ENCODE results near the gene CAPG.

Gene CAPG

GRCh38 chr2:85433511-85434089, 23.4 kb upstream of the CAPG start:
- FAIRE-seq (no peak), DNase-seq (ENCODE audit: insufficient read length, low spot score) (no peak)
- TF ChIP-seq POU2F2 (IDR thresholded peaks at IDR 0.05; ENCODE audit: low read depth, low read length) (no peak), TAF1 (IDR thresholded peaks at IDR 0.05; ENCODE audit: low read depth, low read length) (no peak), SPI1 (IDR thresholded peaks at IDR 0.05; ENCODE audit: low read depth, low read length) (no peak)

- FAIRE-seq (no peak), DNase-seq (ENCODE audit: insufficient read length, low spot score) (no peak)
- TF ChIP-seq POLR2A (IDR thresholded peaks at IDR 0.05; ENCODE audit: low read depth, low read length) = no peak
- TF ChIP-seq PAX5 (IDR thresholded peaks at IDR 0.05; ENCODE audit: insufficient read depth, low read length, severe bottlenecking) = no peak
- TF ChIP-seq SPI1 (IDR thresholded peaks at IDR 0.05; ENCODE audit: low read depth, low read length) = no peak
- no peak for TF ChIP-seq TAF1 (IDR thresholded peaks at IDR 0.05; ENCODE audit: low read depth, low read length)
- no peak for TF ChIP-seq POU2F2 (IDR thresholded peaks at IDR 0.05; ENCODE audit: low read depth, low read length)
- TF ChIP-seq POLR2AphosphoS5 (IDR thresholded peaks at IDR 0.05; ENCODE audit: low read depth, low read length) = no peak
Measured at GRCh38 chr2:85431570-85432205, 21.5 kb upstream of the CAPG start.

DNA sequence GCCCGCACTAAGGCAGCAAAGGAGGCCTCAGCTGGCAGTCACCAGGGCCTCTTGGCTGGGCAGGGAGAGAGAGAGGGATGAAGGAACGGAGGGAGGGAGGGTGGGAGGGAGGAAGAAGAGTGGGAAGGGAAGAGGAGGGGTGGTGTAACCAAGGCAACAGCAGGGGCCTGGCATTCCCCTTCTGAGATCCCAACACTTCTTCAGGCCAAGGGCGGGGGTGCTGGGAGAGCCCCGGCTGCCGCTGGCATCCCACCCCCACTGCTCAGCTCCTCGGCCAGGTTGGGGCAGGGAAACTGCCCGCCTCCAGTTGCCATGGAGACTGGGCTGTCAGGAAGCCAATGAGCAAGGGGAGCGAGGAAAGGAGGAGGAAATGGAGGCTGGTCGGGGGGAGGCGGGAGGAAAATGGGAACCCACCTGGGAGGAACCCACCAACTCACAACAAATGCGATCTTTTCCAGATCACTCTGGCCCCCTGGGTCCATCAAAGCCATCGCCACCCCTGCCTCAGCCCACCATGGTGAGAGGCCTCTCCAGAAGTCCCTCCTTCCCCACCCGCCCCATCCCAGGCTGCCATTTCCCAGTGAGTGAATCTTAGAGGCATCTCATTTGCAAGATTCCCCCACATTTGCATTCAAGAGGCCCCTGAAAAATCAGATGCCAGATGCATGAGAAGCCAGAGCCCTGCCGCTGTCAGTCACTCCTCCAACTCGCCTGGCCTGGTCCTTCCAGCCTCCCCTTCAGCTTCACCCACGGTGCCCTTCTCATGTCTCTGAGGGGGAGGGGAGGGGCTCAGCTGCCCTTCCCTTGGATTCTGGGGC, 20.8 kb upstream of the CAPG start:
- TF ChIP-seq POLR2A (IDR thresholded peaks at IDR 0.05; ENCODE audit: low read depth, low read length) (no peak), POU2F2 (IDR thresholded peaks at IDR 0.05; ENCODE audit: low read depth, low read length) (no peak), PAX5 (IDR thresholded peaks at IDR 0.05; ENCODE audit: insufficient read depth, low read length, severe bottlenecking) (no peak), TAF1 (IDR thresholded peaks at IDR 0.05; ENCODE audit: low read depth, low read length) (no peak)
- no peak for DNase-seq (ENCODE audit: insufficient read length, low spot score)
- no peak for FAIRE-seq

GRCh38 chr2:85429924-85430289, 19.7 kb upstream of the CAPG start:
- FAIRE-seq (no peak), DNase-seq (ENCODE audit: insufficient read length, low spot score) (no peak)
- no peak for TF ChIP-seq POU2F2 (IDR thresholded peaks at IDR 0.05; ENCODE audit: low read depth, low read length)

DNA sequence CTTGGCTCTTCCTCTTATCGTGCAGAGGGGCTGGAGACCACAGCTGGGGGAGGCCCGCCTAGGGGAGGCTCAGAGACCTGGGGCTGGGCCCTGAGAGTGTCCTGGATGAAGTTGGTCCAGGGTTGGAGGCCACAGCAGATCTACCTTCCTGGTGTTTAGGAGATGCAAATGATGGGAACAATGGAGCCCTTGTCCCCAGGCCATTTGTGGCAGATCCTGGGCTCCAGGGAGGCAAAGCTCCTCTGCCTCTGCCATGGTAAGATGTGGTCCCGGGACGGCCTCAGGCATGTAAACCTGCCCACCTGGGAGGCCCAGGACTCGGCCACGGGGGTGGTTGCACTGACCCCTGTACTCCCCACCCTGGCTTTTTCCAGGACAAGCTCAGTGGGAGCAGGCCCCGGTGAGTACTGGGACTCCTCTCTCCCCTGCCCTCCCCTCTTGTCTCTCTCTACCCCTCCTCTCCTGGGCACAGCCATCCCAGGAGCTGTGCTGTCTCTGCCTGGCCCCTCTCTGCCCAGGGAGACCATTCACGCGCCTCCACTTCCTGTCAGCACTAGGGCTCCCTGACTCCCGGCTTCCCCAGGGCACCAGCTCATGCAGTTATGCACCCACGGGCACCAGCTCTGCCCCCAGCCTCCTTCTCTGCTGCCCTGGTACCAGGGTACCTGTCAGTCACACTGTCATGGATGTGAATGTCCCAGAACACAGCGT, 19.2 kb upstream of the CAPG start:
- FAIRE-seq (no peak), DNase-seq (ENCODE audit: insufficient read length, low spot score) (no peak)
- TF ChIP-seq PAX5 (IDR thresholded peaks at IDR 0.05; ENCODE audit: insufficient read depth, low read length, severe bottlenecking) (no peak), POLR2AphosphoS5 (IDR thresholded peaks at IDR 0.05; ENCODE audit: low read depth, low read length) (no peak), TAF1 (IDR thresholded peaks at IDR 0.05; ENCODE audit: low read depth, low read length) (no peak), POU2F2 (IDR thresholded peaks at IDR 0.05; ENCODE audit: low read depth, low read length) (no peak), POLR2A (IDR thresholded peaks at IDR 0.05; ENCODE audit: low read depth, low read length) (no peak), SPI1 (IDR thresholded peaks at IDR 0.05; ENCODE audit: low read depth, low read length) (no peak)

DNA sequence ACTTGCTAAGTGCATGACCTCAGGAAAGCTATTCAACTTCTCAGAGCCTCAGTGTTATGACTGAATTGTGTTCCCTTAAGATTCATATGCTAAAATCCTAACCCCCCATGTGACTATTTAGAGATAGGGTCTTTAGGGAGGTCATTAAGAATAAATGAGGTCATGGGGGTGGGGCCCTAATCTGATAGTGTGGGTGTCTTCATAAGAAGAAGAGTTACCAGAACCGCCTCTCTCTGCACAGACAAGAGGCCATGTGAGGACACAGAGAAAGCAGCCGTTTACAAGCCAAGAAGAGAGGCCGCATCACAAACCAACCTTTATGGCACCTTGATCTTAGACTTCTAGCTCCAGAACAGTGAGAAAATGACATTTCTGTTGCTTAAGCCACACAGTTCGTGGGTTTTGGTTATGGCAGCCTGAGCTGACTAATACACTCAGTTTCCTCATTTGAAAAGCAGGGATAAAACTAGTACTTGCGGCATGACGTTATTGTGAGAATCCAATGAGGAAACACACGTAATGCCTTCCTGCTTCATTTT, 18.2 kb upstream of the CAPG start:
- TF ChIP-seq POLR2A (IDR thresholded peaks at IDR 0.05; ENCODE audit: low read depth, low read length) (no peak), POU2F2 (IDR thresholded peaks at IDR 0.05; ENCODE audit: low read depth, low read length) (no peak), PAX5 (IDR thresholded peaks at IDR 0.05; ENCODE audit: insufficient read depth, low read length, severe bottlenecking) (no peak), SPI1 (IDR thresholded peaks at IDR 0.05; ENCODE audit: low read depth, low read length) (no peak), POLR2AphosphoS5 (IDR thresholded peaks at IDR 0.05; ENCODE audit: low read depth, low read length) (no peak), TAF1 (IDR thresholded peaks at IDR 0.05; ENCODE audit: low read depth, low read length) (no peak)
- DNase-seq (ENCODE audit: insufficient read length, low spot score) (no peak), FAIRE-seq (no peak)

GRCh38 chr2:85427300-85427835, 17.2 kb upstream of the CAPG start:
- FAIRE-seq = no peak
- TF ChIP-seq POU2F2 (IDR thresholded peaks at IDR 0.05; ENCODE audit: low read depth, low read length) (no peak), TAF1 (IDR thresholded peaks at IDR 0.05; ENCODE audit: low read depth, low read length) (no peak), PAX5 (IDR thresholded peaks at IDR 0.05; ENCODE audit: insufficient read depth, low read length, severe bottlenecking) (no peak), SPI1 (IDR thresholded peaks at IDR 0.05; ENCODE audit: low read depth, low read length) (no peak), POLR2AphosphoS5 (IDR thresholded peaks at IDR 0.05; ENCODE audit: low read depth, low read length) (no peak), POLR2A (IDR thresholded peaks at IDR 0.05; ENCODE audit: low read depth, low read length) (no peak)
- DNase-seq (ENCODE audit: insufficient read length, low spot score) = no peak

DNA sequence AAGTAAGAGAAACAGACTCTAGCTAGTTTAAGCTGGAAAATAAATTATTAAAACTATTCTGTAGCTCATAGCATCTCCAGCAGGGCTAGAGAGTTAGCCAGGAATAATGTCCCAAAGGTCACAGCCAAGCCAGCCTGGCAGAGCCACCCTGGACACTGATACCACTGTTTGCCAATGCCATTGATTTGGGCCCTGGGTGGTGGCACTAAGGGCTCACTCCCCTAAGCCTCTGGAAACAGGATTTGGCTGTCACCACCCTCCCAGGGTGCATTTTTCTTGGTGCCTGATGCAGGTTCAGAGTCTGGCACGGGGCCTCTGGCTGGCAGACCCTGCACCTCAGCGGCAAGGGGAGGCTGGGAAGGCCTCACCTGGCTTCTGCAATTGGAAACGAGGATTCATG, 15.4 kb upstream of the CAPG start:
- DNase-seq (ENCODE audit: insufficient read length, low spot score) (no peak), FAIRE-seq (no peak)
- no peak for TF ChIP-seq TAF1 (IDR thresholded peaks at IDR 0.05; ENCODE audit: low read depth, low read length)
- no peak for TF ChIP-seq SPI1 (IDR thresholded peaks at IDR 0.05; ENCODE audit: low read depth, low read length)
- TF ChIP-seq POLR2AphosphoS5 (IDR thresholded peaks at IDR 0.05; ENCODE audit: low read depth, low read length) = no peak
- no peak for TF ChIP-seq POU2F2 (IDR thresholded peaks at IDR 0.05; ENCODE audit: low read depth, low read length)
- TF ChIP-seq POLR2A (IDR thresholded peaks at IDR 0.05; ENCODE audit: low read depth, low read length) = no peak
- TF ChIP-seq PAX5 (IDR thresholded peaks at IDR 0.05; ENCODE audit: insufficient read depth, low read length, severe bottlenecking) = no peak

GRCh38 chr2:85423525-85423924, 13.4 kb upstream of the CAPG start:
- FAIRE-seq (no peak), DNase-seq (ENCODE audit: insufficient read length, low spot score) (no peak)
- TF ChIP-seq PAX5 (IDR thresholded peaks at IDR 0.05; ENCODE audit: insufficient read depth, low read length, severe bottlenecking) (no peak), SPI1 (IDR thresholded peaks at IDR 0.05; ENCODE audit: low read depth, low read length) (no peak), POLR2AphosphoS5 (IDR thresholded peaks at IDR 0.05; ENCODE audit: low read depth, low read length) (no peak), TAF1 (IDR thresholded peaks at IDR 0.05; ENCODE audit: low read depth, low read length) (no peak), POLR2A (IDR thresholded peaks at IDR 0.05; ENCODE audit: low read depth, low read length) (no peak), POU2F2 (IDR thresholded peaks at IDR 0.05; ENCODE audit: low read depth, low read length) (no peak)

Data from GM12891 (cell line).